Calu3 (cell line): ENCODE measurements around the gene MEP1A. TPM values are rescaled to one million over a fixed set of nuclear protein-coding genes. Genes with fewer than 3 reads are reported as not detected.

Experiments
- BruUV-seq: library from RNA; stranded (reverse); fragments of 400-500 nt; replicated peaks from 2 replicates; lab custom pipeline; 2021; lab: Mats Ljungman, UMichigan
- CTCF ChIA-PET: fragments of 300-600 bp; sonication (Branson Sonifier 250); formaldehyde crosslinking; loops from one replicate; lab custom pipeline; 2022; ENCODE audit warnings: antibody characterized with exemption; lab: Charles Lee
- DNase-seq: peaks from one replicate; pipeline ENCODE4 v3.0.0; 2022
- H3K27ac Mint-ChIP-seq: one replicate; pipeline ENCODE4 v1.8.0; 2022; ENCODE audit warnings: mixed read lengths; ENCODE audit not compliant: unreplicated experiment
- H3K27me3 Mint-ChIP-seq: one replicate; pipeline ENCODE4 v1.8.0; 2022; ENCODE audit warnings: mixed read lengths; ENCODE audit not compliant: unreplicated experiment
- H3K36me3 Mint-ChIP-seq: one replicate; pipeline ENCODE4 v1.8.0; 2022; ENCODE audit warnings: mild to moderate bottlenecking, moderate library complexity, mixed read lengths; ENCODE audit not compliant: insufficient read depth, unreplicated experiment
- H3K4me1 Mint-ChIP-seq: one replicate; pipeline ENCODE4 v1.8.0; 2022; ENCODE audit warnings: mild to moderate bottlenecking, low read depth, mixed read lengths; ENCODE audit not compliant: unreplicated experiment
- H3K4me3 Mint-ChIP-seq: one replicate; pipeline ENCODE4 v1.8.0; 2022; ENCODE audit warnings: mild to moderate bottlenecking, low read depth, moderate library complexity, mixed read lengths; ENCODE audit not compliant: unreplicated experiment
- H3K9me3 Mint-ChIP-seq: one replicate; pipeline ENCODE4 v1.8.0; 2022; ENCODE audit warnings: low read depth, mixed read lengths; ENCODE audit not compliant: unreplicated experiment
- intact Hi-C: fragments of 100-400 bp; cut with micrococcal nuclease; formaldehyde crosslinking; loops from one replicate; pipeline ENCODE4 v1.10.0; 2022; ENCODE audit not compliant: unreplicated experiment
- total RNA-seq: library from RNA; stranded (reverse); gene quantifications from 2 replicates; pipeline ENCODE4 v1.2.3, GENCODE V29; 2022
- TF ChIP-seq, protein P1 (sequence below): fragments of 200-600 bp; IDR thresholded peaks from one replicate; pipeline ENCODE4 v1.8.0; 2022; ENCODE audit warnings: antibody characterized with exemption; ENCODE audit not compliant: unreplicated experiment

Gene MEP1A
- total RNA-seq, 1 experiment from 2014 or later, result not detected

DNA sequence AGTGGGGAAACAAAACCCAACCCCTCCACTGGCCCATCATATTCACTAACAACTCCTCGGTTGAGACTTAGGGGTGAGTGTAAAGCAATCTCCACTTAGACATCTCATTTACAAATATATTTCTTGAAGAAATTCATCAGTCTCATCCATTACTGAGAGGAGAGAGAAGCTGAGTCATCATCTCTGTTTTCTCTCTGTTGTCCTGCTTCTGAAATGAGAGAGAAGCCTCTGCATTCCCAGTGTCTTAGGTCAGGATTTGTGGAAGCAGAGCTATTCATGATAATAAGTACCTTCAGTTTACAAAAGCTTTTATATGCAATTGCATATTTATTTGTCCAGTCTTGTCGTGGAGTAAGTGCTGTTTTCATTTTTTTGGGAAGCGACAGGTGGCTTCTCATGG is 879 bp downstream of the MEP1A start:
- H3K4me3 Mint-ChIP-seq, result no peak overlapping the region
- intact Hi-C loops, result no loop called here
- no peaks in the 10 kb centered on the region for H3K27me3 Mint-ChIP-seq
- no peak for DNase-seq
- H3K4me1 Mint-ChIP-seq, result peaks cover 13% of the 10 kb centered on the region
- CTCF ChIA-PET, result no interaction called here
- TF ChIP-seq, protein P1, sequence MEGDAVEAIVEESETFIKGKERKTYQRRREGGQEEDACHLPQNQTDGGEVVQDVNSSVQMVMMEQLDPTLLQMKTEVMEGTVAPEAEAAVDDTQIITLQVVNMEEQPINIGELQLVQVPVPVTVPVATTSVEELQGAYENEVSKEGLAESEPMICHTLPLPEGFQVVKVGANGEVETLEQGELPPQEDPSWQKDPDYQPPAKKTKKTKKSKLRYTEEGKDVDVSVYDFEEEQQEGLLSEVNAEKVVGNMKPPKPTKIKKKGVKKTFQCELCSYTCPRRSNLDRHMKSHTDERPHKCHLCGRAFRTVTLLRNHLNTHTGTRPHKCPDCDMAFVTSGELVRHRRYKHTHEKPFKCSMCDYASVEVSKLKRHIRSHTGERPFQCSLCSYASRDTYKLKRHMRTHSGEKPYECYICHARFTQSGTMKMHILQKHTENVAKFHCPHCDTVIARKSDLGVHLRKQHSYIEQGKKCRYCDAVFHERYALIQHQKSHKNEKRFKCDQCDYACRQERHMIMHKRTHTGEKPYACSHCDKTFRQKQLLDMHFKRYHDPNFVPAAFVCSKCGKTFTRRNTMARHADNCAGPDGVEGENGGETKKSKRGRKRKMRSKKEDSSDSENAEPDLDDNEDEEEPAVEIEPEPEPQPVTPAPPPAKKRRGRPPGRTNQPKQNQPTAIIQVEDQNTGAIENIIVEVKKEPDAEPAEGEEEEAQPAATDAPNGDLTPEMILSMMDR, result no peak
- H3K27ac Mint-ChIP-seq, result no peak overlapping the region
- BruUV-seq, result no TSS peak
- H3K9me3 Mint-ChIP-seq, result no peaks in the 10 kb centered on the region
- H3K36me3 Mint-ChIP-seq, result no peaks in the 10 kb centered on the region

GRCh38 chr6:46795816-46796215 is 2.6 kb downstream of the MEP1A start:
- Mint-ChIP-seq H3K27ac (no peak overlapping the region), H3K27me3 (no peaks in the 10 kb centered on the region), H3K9me3 (no peaks in the 10 kb centered on the region), H3K4me3 (no peak overlapping the region), H3K36me3 (no peaks in the 10 kb centered on the region), H3K4me1 (peaks cover 13% of the 10 kb centered on the region)
- BruUV-seq, result no TSS peak
- intact Hi-C loops, result no loop called here
- TF ChIP-seq, protein P1, result no peak
- DNase-seq, result no peak
- CTCF ChIA-PET, result no interaction called here

DNA sequence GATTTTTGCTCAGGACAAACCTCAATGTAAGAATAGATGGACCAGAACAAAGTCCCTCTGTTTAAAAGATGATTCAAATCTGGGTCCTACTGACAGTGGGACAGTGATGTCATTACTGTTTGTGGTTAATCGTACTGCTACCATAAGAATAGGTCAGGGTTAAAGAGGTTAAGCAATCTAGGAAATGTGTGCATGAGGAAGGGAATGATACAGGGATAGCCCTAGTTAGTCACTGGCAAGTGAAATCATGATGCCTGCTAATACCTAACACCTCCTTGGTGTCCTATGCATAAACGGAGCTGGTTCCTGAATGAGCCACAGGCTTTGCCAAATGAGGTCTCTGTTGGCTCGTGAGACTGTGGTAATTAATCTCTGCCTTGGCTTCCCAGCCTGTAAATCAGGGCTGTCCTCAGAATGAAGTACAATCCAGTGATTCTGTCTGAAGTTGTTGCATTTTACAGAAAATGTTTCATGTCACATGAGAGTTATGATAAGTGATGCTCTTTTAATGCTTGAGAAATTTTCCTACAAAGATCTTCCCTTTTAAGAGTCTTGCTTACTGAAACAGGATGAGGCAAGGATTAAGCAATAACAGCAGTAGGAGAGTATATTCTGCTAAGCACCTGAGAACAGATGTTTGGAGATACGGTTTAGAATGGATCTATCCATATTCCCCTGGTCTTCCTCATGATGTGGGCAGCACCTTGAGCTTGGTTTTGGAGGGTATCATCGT is 3.8 kb downstream of the MEP1A start:
- Mint-ChIP-seq H3K4me1 (peaks cover 13% of the 10 kb centered on the region), H3K36me3 (no peaks in the 10 kb centered on the region), H3K27me3 (no peaks in the 10 kb centered on the region), H3K9me3 (no peaks in the 10 kb centered on the region), H3K27ac (no peak overlapping the region), H3K4me3 (no peak overlapping the region)
- CTCF ChIA-PET, result interaction anchor here (1.0 kb wide), 1 partner anchor 9 kb away, joined by 5 read pairs; no protein-coding TSS in a partner anchor
- no peak for DNase-seq
- intact Hi-C loops, result no loop called here
- TF ChIP-seq, protein P1, result no peak
- no TSS peak for BruUV-seq

- Mint-ChIP-seq H3K36me3 (no peaks in the 10 kb centered on the region), H3K27me3 (no peaks in the 10 kb centered on the region), H3K27ac (no peak overlapping the region), H3K4me3 (no peak overlapping the region), H3K9me3 (no peaks in the 10 kb centered on the region), H3K4me1 (peaks cover 13% of the 10 kb centered on the region)
- TF ChIP-seq, protein P1, result no peak
- no TSS peak for BruUV-seq
- DNase-seq, result no peak
- intact Hi-C loops, result no loop called here
- CTCF ChIA-PET, result no interaction called here
Observed at GRCh38 chr6:46799657-46800056, 6.5 kb downstream of the MEP1A start.
